ENCODE data around the gene BMI1.

The BMI1 gene

DNA sequence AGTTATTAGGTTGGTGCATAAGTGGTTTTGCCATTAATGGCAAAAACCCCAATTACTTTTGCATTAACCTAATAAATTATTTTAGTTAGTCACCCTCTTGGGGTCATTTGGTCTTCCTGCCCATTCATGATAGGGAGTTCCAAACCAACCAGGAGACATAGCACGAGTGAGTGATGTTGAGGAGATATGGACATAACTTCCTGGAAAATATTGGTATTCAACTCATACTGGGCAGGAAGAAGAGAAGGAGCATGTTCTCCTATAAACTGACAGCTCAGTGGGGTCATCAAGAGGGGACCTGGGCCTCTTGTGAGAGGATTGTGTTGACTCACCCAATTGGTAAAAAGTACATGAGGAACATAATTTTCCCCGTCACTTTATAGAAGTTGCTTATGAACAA, 48.1 kb downstream of the BMI1 start:
- DNase-seq: no peak

DNA sequence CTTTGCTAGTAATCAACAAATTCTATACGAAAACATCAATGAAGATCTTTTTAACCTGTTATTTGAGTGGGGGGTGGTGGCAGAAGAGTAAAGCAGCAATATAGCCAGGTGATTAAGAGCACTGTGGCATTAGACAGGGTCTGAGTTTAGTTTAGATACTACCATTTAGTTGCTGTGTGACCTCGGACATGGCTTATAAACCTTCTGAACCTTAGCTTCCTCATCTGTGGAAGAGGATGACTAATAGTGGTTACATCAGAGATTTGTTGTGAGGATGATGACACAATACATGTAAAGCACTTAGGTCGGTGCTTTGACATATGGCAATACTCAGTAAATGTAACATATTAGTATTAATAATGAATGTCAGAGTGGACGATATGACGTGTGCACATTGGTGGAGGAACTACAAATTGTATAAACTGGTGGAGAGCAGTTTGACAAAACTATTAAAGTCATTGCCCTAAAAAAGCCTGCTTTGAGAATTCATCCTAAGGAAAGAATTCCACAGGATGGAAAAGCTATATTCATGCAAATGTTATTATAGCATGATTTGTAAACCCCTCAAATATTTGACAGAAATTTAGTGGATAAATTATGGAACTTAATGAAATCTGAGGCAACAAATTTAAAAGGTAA, 48.7 kb downstream of the BMI1 start:
- DNase-seq: no peak

DNA sequence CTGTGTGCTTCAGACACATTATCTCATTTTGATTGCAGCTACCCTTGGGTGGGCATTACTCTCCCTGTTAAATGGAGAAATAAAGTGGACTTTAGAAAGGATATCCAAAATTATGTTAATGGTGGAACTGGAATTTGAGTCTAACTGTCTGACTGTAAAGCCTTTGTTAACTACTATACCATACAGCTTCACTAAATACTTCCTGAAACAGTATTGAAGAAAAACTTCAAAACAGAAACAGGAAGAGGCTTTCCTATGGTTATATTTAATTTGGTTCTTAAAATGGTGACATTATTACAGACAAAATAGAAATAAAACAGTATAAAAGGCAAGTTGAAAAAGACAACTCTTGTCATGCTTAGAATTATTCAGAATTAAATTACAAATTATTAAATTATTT, 49.4 kb downstream of the BMI1 start:
- no peak for DNase-seq

DNA sequence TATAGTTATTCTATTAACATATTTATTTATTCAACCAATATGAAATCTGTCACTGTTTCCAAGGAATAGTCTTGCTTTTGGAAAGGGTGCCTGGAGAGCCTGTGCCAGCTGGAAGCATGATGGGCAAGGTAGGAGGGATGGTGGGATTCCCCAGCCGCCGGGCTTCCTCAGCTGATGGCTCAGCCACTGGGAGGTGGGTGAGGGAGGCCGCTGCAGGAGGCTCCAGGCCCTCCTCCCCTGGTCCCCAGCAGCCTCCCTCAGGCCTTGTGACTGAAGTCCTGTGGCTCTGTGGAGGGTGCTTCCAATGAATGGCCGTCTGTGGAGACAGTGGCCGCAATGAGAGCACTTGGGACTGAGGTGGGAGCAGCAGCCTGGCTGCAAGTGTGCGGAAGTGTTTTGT, 51.4 kb downstream of the BMI1 start:
- no peak for DNase-seq

DNA sequence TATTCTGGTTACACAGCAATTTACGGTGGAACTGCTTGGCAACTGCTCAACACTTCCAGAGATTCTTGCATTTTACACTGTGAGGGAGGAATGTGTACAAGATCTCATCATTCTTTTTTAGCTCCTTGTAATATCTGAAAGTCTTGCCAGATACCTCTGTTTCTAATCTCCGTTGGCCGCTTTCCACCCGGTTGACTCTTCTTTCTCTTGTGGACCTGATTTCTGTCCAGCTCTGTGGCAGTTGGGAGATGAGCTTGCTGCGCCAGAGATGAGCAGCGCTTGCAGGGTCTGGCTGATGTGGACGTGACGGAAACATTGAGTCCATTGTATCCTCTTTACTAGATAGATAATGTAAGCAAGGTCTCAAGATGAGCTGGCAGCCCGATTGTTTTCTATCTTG, 52.0 kb downstream of the BMI1 start:
- DNase-seq: no peak

DNA sequence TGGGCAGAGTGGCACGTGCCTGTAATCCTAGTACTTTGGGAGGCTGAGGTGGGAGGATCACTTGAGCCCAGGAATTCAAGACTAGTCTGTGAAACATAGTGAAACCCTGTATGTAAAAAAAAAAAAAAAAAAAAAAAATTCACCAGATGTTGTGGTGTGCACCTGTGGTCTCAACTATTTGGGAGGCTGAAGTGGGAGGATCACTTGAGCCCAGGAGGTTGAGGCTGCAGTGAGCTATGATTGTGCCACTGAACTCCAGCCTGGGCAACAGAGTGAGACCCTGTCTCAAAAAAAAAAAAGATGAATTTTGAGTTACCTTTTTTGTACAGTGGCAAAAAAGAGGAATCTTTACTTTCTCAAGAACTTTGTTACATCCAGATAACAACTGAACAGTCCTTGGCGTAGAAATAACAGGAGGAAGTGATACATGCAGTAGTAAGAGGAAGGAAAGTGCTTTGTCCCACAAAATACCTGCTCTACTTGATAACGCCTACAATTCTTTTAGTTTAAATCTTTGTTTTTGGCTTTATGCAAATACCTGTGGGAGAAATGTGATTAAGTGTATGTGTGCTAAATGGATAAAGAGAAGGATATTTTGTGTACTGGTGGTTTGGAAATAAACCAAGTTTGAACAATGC, 53.7 kb downstream of the BMI1 start:
- no peak for DNase-seq

DNA sequence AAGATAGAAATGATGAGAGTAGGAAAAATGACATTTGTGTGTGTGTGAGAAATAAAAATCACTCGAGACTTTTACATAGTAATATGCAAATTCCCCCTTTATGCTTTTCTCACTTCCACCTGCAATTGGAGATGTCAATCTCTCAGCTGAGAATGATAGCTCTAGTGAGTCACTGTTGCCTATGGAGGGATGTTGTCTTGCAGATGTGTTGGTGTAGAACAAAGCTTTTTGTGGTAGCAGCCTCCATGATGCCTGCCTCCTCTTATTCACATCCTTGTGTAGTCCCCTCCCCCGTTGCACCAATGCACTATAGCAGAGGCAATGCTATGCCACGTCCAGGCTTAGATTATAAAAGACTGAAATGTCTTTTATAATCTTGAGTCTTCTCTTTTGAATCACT, 58.2 kb downstream of the BMI1 start:
- no peak for DNase-seq
